ENCODE results near the gene NSA2.

DNA sequence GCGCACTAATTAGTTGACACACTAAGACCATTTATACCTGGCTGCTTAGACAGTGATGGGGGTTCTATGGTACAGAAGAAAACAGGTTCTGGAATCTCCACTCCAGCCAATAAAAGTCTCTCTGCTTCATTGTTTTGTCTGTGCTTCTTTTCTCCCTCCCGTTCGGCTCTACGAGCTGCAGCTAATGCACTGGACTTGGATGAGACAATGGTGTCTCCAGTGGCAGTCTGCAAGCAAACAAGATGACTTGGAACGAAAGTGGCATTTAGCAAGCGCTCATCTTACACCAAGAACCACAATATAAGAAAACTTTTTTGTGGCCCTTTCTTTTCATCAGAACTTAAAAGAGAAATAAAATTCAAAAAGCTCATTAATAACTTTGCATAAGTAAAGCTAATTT, 30.3 kb upstream of the NSA2 start:
- no peak for TF ChIP-seq GATA3 (IDR thresholded peaks at IDR 0.05; ENCODE audit: low read depth, low read length)
- TF ChIP-seq GATA2 (IDR thresholded peaks at IDR 0.05; ENCODE audit: low read depth, low read length), result no peak
